Endothelial cell of umbilical vein (primary cell): Measurements from ENCODE around the gene CPPED1. TPM values are rescaled to one million over a fixed set of nuclear protein-coding genes. Genes with fewer than 3 reads are reported as not detected.

ENCODE experiments used
- BruUV-seq: library from RNA; stranded (reverse); fragments of 400-500 nt; replicated peaks from 2 replicates; lab custom pipeline; 2021; lab: Mats Ljungman, UMichigan
- CTCF ChIA-PET: fragments of 300-600, 350-600 bp; sonication (Branson Sonifier 250); formaldehyde crosslinking; loops from one replicate; lab custom pipeline; 2021; ENCODE audit warnings: antibody characterized with exemption, inconsistent platforms; lab: Charles Lee
- POLR2A ChIA-PET: fragments of 300-600, 350-600 bp; sonication (Branson Sonifier 250); formaldehyde crosslinking; loops from one replicate; lab custom pipeline; 2021; ENCODE audit warnings: antibody characterized with exemption, inconsistent platforms; lab: Charles Lee
- DNase-seq: peaks from one replicate; pipeline ENCODE4 v3.0.0-alpha.2; 2011; ENCODE audit warnings: low read depth, low spot score
- FAIRE-seq: peaks from 2 replicates; lab custom pipeline; 2011; peaks lifted over from hg19 to GRCh38; lab: Jason Lieb, UNC
- H2AFZ ChIP-seq: 2 replicates; pipeline ENCODE4 v1.6.0; 2012; ENCODE audit warnings: low read depth, low read length, control low read depth, inconsistent platforms
- H3K27ac ChIP-seq: 2 replicates; pipeline ENCODE4 v1.5.1; 2011; ENCODE audit warnings: low read depth, mild to moderate bottlenecking, control low read depth, low read length, moderate library complexity; ENCODE audit not compliant: insufficient read depth
- H3K27me3 ChIP-seq, 2 experiments: 2 replicates each; pipeline versions ENCODE4 v1.6.0 to v1.6.1; 2011; ENCODE audit warnings: low read length in 2 of 2, mixed read lengths in 1 of 2; ENCODE audit not compliant: control insufficient read depth in 2 of 2, insufficient read depth in 2 of 2
- H3K36me3 ChIP-seq, 2 experiments: 2 replicates in 1 of 2; 3 replicates in 1 of 2; pipeline ENCODE4 v1.5.1; 2011; ENCODE audit warnings: low read length in 2 of 2, mild to moderate bottlenecking in 1 of 2, moderate library complexity in 1 of 2; ENCODE audit not compliant: control insufficient read depth in 2 of 2, insufficient read depth in 2 of 2; ENCODE audit errors: extremely low read depth in 1 of 2
- H3K4me1 ChIP-seq: 3 replicates; pipeline ENCODE4 v1.5.1; 2011; ENCODE audit warnings: mild to moderate bottlenecking, low read length; ENCODE audit not compliant: control insufficient read depth, insufficient read depth; ENCODE audit errors: extremely low read depth
- H3K4me2 ChIP-seq: 2 replicates; pipeline ENCODE4 v1.6.1; 2011; ENCODE audit warnings: low read length, control low read depth, mixed read lengths; ENCODE audit not compliant: insufficient read depth
- H3K4me3 ChIP-seq, 3 experiments: fragments of 200-600 bp in 1 of 3; sonication (generic), shearing (Covaris generic) in 1 of 3; replicated peaks in 1 of 3; 2 replicates each; pipeline ENCODE4 v1.5.1; 2011 to 2016; ENCODE audit warnings: control low read depth in 3 of 3, low read length in 3 of 3, mild to moderate bottlenecking in 2 of 3, inconsistent platforms in 1 of 3, low read depth in 1 of 3, moderate library complexity in 1 of 3; ENCODE audit not compliant: insufficient read depth in 1 of 3
- H3K79me2 ChIP-seq: 2 replicates; pipeline ENCODE4 v1.6.0; 2012; ENCODE audit warnings: low read length, inconsistent platforms; ENCODE audit not compliant: control insufficient read depth, insufficient read depth
- H3K9ac ChIP-seq: replicated peaks from 2 replicates; pipeline ENCODE3; 2011; ENCODE audit warnings: low read length, control low read depth; ENCODE audit not compliant: insufficient read depth; ENCODE audit errors: extremely low read depth
- H3K9me1 ChIP-seq: replicated peaks from 3 replicates; pipeline ENCODE4 v1.6.0; 2011; ENCODE audit warnings: mild to moderate bottlenecking, low read length; ENCODE audit not compliant: control insufficient read depth, insufficient read depth; ENCODE audit errors: extremely low read depth
- H3K9me3 ChIP-seq: replicated peaks from 2 replicates; pipeline ENCODE4 v1.5.1; 2012; ENCODE audit warnings: low read length, inconsistent platforms; ENCODE audit not compliant: control insufficient read depth, insufficient read depth
- H4K20me1 ChIP-seq: replicated peaks from 2 replicates; pipeline ENCODE3; 2011; ENCODE audit warnings: mild to moderate bottlenecking, low read length; ENCODE audit not compliant: control insufficient read depth, insufficient read depth; ENCODE audit errors: extremely low read depth
- CTCF ChIP-seq, 2 donors: IDR thresholded peaks; 1 replicate in 1 of 2; 2 replicates in 1 of 2; pipeline ENCODE4 v1.5.1; 2011; ENCODE audit warnings: low read length in 2 of 2, mild to moderate bottlenecking in 2 of 2, moderate library complexity in 2 of 2, control low read depth in 1 of 2, inconsistent platforms in 1 of 2, low read depth in 1 of 2; ENCODE audit not compliant: insufficient read depth in 1 of 2; ENCODE audit errors: extremely low read depth in 1 of 2
- EZH2 ChIP-seq: IDR thresholded peaks from 2 replicates; pipeline ENCODE4 v1.6.1; 2012; ENCODE audit warnings: borderline replicate concordance, low read depth, mild to moderate bottlenecking, moderate library complexity, low read length, inconsistent platforms; ENCODE audit not compliant: severe bottlenecking
- FOS ChIP-seq: IDR thresholded peaks from 2 replicates; pipeline ENCODE4 v1.6.1; 2011; ENCODE audit warnings: mild to moderate bottlenecking, low read length, moderate library complexity, borderline replicate concordance; ENCODE audit not compliant: insufficient read depth
- GATA2 ChIP-seq: IDR thresholded peaks from 2 replicates; pipeline ENCODE4 v1.7.0; 2011; ENCODE audit warnings: low read depth, mild to moderate bottlenecking, moderate library complexity, mixed read lengths, low read length; ENCODE audit not compliant: insufficient read length, insufficient read depth
- JUN ChIP-seq: IDR thresholded peaks from 2 replicates; pipeline ENCODE4 v1.6.1; 2011; ENCODE audit warnings: borderline replicate concordance, low read depth; ENCODE audit not compliant: insufficient read length, insufficient read depth
- MAX ChIP-seq: IDR thresholded peaks from 2 replicates; pipeline ENCODE4 v1.6.1; 2011; ENCODE audit not compliant: insufficient read depth, insufficient read length
- MYC ChIP-seq: IDR thresholded peaks from one replicate; pipeline ENCODE4 v1.6.1; 2011; ENCODE audit warnings: mild to moderate bottlenecking, low read depth, low read length
- POLR2A ChIP-seq: IDR thresholded peaks from 2 replicates; pipeline ENCODE4 v1.6.1; 2012; ENCODE audit warnings: low read depth, mild to moderate bottlenecking, control low read depth, low read length
- POLR2AphosphoS5 ChIP-seq: IDR thresholded peaks from 2 replicates; pipeline ENCODE4 v1.6.1; 2012; ENCODE audit warnings: low read depth, mild to moderate bottlenecking, control low read depth, low read length, moderate library complexity; ENCODE audit not compliant: insufficient read depth
- dilution Hi-C: fragments of 300-500 bp; cut with MboI; formaldehyde crosslinking; loops from one replicate; pipeline ENCODE4 v1.15.0; 2019; ENCODE audit warnings: low sequenced_read_pairs; ENCODE audit not compliant: extremely low pct_ligation_motif_present
- intact Hi-C: fragments of 100-400 bp; cut with micrococcal nuclease; formaldehyde crosslinking; loops from one replicate; pipeline ENCODE4 v1.10.0; 2022
- polyA plus RNA-seq, 4 experiments: library from polyadenylated mRNA; depleted of rRNA in 3 of 4; stranded (reverse) in 3 of 4; unstranded in 1 of 4; fragments of >200 nt; gene quantifications; 2 replicates each; pipeline versions ENCODE4 v1.2.1 to v1.2.3, GENCODE V29; 2011 to 2012; ENCODE audit warnings: missing spikeins in 1 of 4
- total RNA-seq: library from RNA; stranded (reverse); gene quantifications from 2 replicates; pipeline ENCODE4 v1.2.3, GENCODE V29; 2021

The CPPED1 gene
- total and polyA plus RNA-seq, 2 donors (not counting 3 experiments of a cell fraction or from before 2014, with no cell fraction given): 27.9 to 59.3 TPM

- POLR2A ChIA-PET: no interaction called here
- no peak overlapping the region for H3K9ac ChIP-seq
- H3K4me2 ChIP-seq: no peak overlapping the region
- no peak overlapping the region for H3K27ac ChIP-seq
- intact Hi-C loops: no loop called here
- dilution Hi-C loops: no loop called here
- no TSS peak for BruUV-seq
- FAIRE-seq (no peak), DNase-seq (no peak)
- H3K36me3 ChIP-seq: no peaks in the 10 kb centered on the region
- peaks cover 24% of the 10 kb centered on the region for H3K4me1 ChIP-seq
- CTCF ChIA-PET: interaction anchor here (1.2 kb wide), 1 partner anchor 99 kb away, joined by 3 read pairs; no protein-coding TSS in a partner anchor
- H3K4me3 ChIP-seq: no peak overlapping the region
- TF ChIP-seq MAX (no peak), JUN (no peak), POLR2A (no peak), MYC (no peak), FOS (no peak), POLR2AphosphoS5 (no peak), CTCF (IDR thresholded peaks at IDR 0.05; ENCODE audit: extremely low read depth in 1 of 2, insufficient read depth in 1 of 2, low read depth in 1 of 2, low read length in 2 of 2) (no peak), EZH2 (no peak), GATA2 (no peak)
- H3K27me3 ChIP-seq: no peaks in the 10 kb centered on the region
- no peak overlapping the region for H2AFZ ChIP-seq
- H3K79me2 ChIP-seq: no peaks in the 10 kb centered on the region
- H3K9me3 ChIP-seq: no peaks in the 10 kb centered on the region
- H3K9me1 ChIP-seq: no peaks in the 10 kb centered on the region
- H4K20me1 ChIP-seq: no peaks in the 10 kb centered on the region
Measured at GRCh38 chr16:12672986-12673385, 130.7 kb downstream of the CPPED1 start.
